MCF 10A (cell line): Measurements from ENCODE around the gene CCR7. TPM values are rescaled to one million over a fixed set of nuclear protein-coding genes. Genes with fewer than 3 reads are reported as not detected.
"Not testable (repeated sequence)": the region's sequence is repeated elsewhere in the genome, so short reads cannot be mapped to it uniquely, and the experiment has no call there.

Source experiments
- BruUV-seq: library from RNA; stranded (reverse); fragments of 400-500 nt; replicated peaks from 2 replicates; lab custom pipeline; 2021; lab: Mats Ljungman, UMichigan
- CTCF ChIA-PET: fragments of 300-600 bp; sonication (Branson Sonifier 250); formaldehyde crosslinking; extraction: SDS; loops from one replicate; lab custom pipeline; 2021; ENCODE audit warnings: antibody characterized with exemption, inconsistent platforms; lab: Yijun Ruan, JAX
- POLR2A ChIA-PET: fragments of 300-600, 350-650 bp; sonication (Branson Sonifier 250); formaldehyde crosslinking; extraction: SDS; loops from one replicate; lab custom pipeline; 2020; ENCODE audit warnings: antibody characterized with exemption, inconsistent platforms; lab: Yijun Ruan, JAX
- DNase-seq: peaks from one replicate; pipeline ENCODE4 v3.0.0-alpha.2; 2018; ENCODE audit not compliant: unreplicated experiment
- H3K27ac Mint-ChIP-seq: one replicate; pipeline ENCODE4 v1.8.0; 2022; ENCODE audit warnings: mild to moderate bottlenecking, low read depth, mixed read lengths; ENCODE audit not compliant: unreplicated experiment
- H3K27me3 Mint-ChIP-seq: one replicate; pipeline ENCODE4 v1.8.0; 2022; ENCODE audit warnings: mixed read lengths; ENCODE audit not compliant: insufficient read depth, unreplicated experiment
- H3K36me3 Mint-ChIP-seq: one replicate; pipeline ENCODE4 v1.8.0; 2022; ENCODE audit warnings: mild to moderate bottlenecking, moderate library complexity, mixed read lengths; ENCODE audit not compliant: insufficient read depth, unreplicated experiment
- H3K4me1 Mint-ChIP-seq: one replicate; pipeline ENCODE4 v1.8.0; 2022; ENCODE audit warnings: mixed read lengths; ENCODE audit not compliant: insufficient read depth, unreplicated experiment
- H3K4me3 Mint-ChIP-seq: one replicate; pipeline ENCODE4 v1.8.0; 2022; ENCODE audit warnings: mild to moderate bottlenecking, moderate library complexity, mixed read lengths; ENCODE audit not compliant: unreplicated experiment
- H3K9me3 Mint-ChIP-seq: one replicate; pipeline ENCODE4 v1.8.0; 2022; ENCODE audit warnings: mixed read lengths; ENCODE audit not compliant: unreplicated experiment
- CTCF ChIP-seq: fragments of 200-600 bp; IDR thresholded peaks from one replicate; pipeline ENCODE4 v1.8.0; 2022; ENCODE audit warnings: antibody characterized with exemption, mild to moderate bottlenecking; ENCODE audit not compliant: unreplicated experiment
- intact Hi-C: fragments of 100-400 bp; cut with micrococcal nuclease; formaldehyde crosslinking; loops from 2 replicates; pipeline ENCODE4 v1.14.1; 2022
- total RNA-seq: library from RNA; stranded (reverse); gene quantifications from 2 replicates; pipeline ENCODE4 v1.2.3, GENCODE V29; 2022

Gene CCR7
- total RNA-seq, 1 experiment from 2014 or later, result not detected

- CTCF ChIA-PET, result interaction anchor here (0.6 to 3.3 kb wide), 8 partner anchors 11 to 538 kb away, joined by 3 to 39 read pairs (median 6); no protein-coding TSS in a partner anchor
- TSS peak; percentile 65 for BruUV-seq
- intact Hi-C loops, result no loop called here
- Mint-ChIP-seq H3K9me3 (no peaks in the 10 kb centered on the region), H3K4me3 (no peak overlapping the region), H3K27me3 (no peaks in the 10 kb centered on the region), H3K27ac (peak overlapping the region; percentile 86), H3K4me1 (peaks cover 36% of the 10 kb centered on the region), H3K36me3 (no peaks in the 10 kb centered on the region)
- DNase-seq, result no peak
- TF ChIP-seq CTCF, result no peak
- POLR2A ChIA-PET, result interaction anchor here (0.6 to 5.4 kb wide), 28 partner anchors 9 to 974 kb away, joined by 3 to 49 read pairs (median 4); partner anchors contain the start of genes SMARCE1 and TNS4
These were observed 17.3 kb downstream of the CCR7 start for GRCh38 chr17:40547785-40548478.

- no peaks in the 10 kb centered on the region for H3K36me3 Mint-ChIP-seq
- no peaks in the 10 kb centered on the region for H3K9me3 Mint-ChIP-seq
- TF ChIP-seq CTCF, result no peak
- peak; percentile 92 for DNase-seq
- POLR2A ChIA-PET, result interaction anchor here (0.6 to 5.4 kb wide), 26 partner anchors 9 to 975 kb away, joined by 3 to 49 read pairs (median 4); partner anchors contain the start of genes SMARCE1 and TNS4
- intact Hi-C loops, result no loop called here
- no peaks in the 10 kb centered on the region for H3K27me3 Mint-ChIP-seq
- CTCF ChIA-PET, result interaction anchor here (0.6 to 3.3 kb wide), 9 partner anchors 10 to 538 kb away, joined by 3 to 39 read pairs (median 5); no protein-coding TSS in a partner anchor
- H3K27ac Mint-ChIP-seq, result peak overlapping the region; percentile 86
- H3K4me3 Mint-ChIP-seq, result no peak overlapping the region
- BruUV-seq, result no TSS peak
- H3K4me1 Mint-ChIP-seq, result peaks cover 43% of the 10 kb centered on the region
These were observed 18.0 kb downstream of the CCR7 start for GRCh38 chr17:40547079-40547784.

- H3K4me3 Mint-ChIP-seq, H3K36me3 Mint-ChIP-seq, BruUV-seq, DNase-seq, H3K9me3 Mint-ChIP-seq, H3K27ac Mint-ChIP-seq, H3K27me3 Mint-ChIP-seq, intact Hi-C loops: not testable (repeated sequence)
- H3K4me1 Mint-ChIP-seq, result peaks cover 45% of the 10 kb centered on the region
- ChIA-PET POLR2A (interaction anchor here (2.0 to 5.4 kb wide), 4 partner anchors 9 to 51 kb away, joined by 10 to 49 read pairs (median 20); no protein-coding TSS in a partner anchor), CTCF (interaction anchor here (0.6 to 3.2 kb wide), 2 partner anchors 9 to 257 kb away, joined by 3 to 19 read pairs; no protein-coding TSS in a partner anchor)
These were observed 18.8 kb downstream of the CCR7 start for GRCh38 chr17:40546497-40546896.

GRCh38 chr17:40545660-40546059, 19.6 kb downstream of the CCR7 start:
- Mint-ChIP-seq H3K9me3 (no peaks in the 10 kb centered on the region), H3K36me3 (no peaks in the 10 kb centered on the region), H3K27me3 (no peaks in the 10 kb centered on the region), H3K4me3 (no peak overlapping the region), H3K4me1 (peaks cover 38% of the 10 kb centered on the region), H3K27ac (no peak overlapping the region)
- ChIA-PET POLR2A (interaction anchor here (1.0 kb wide), 1 partner anchor 47 kb away, joined by 3 read pairs; no protein-coding TSS in a partner anchor), CTCF (interaction anchor here (0.7 to 1.7 kb wide), 2 partner anchors 12 to 14 kb away, joined by 4 to 6 read pairs; no protein-coding TSS in a partner anchor)
- intact Hi-C loops, result no loop called here
- no TSS peak for BruUV-seq
- no peak for DNase-seq
- no peak for TF ChIP-seq CTCF
